GM12865 (cell line): ENCODE measurements around the gene MAPK8IP1.

ENCODE experiments used
- DNase-seq: peaks from one replicate; pipeline ENCODE4 v3.0.0; 2010; ENCODE audit warnings: low read depth
- H3K4me3 ChIP-seq: 2 replicates; pipeline ENCODE4 v1.5.1; 2011; ENCODE audit warnings: mild to moderate bottlenecking, low read depth, low read length, control low read depth
- CTCF ChIP-seq: IDR thresholded peaks from 2 replicates; pipeline ENCODE4 v1.5.1; 2011; ENCODE audit warnings: low read length, control low read depth, low read depth, inconsistent platforms; ENCODE audit not compliant: insufficient read depth; ENCODE audit errors: missing control alignments

Gene MAPK8IP1

DNA sequence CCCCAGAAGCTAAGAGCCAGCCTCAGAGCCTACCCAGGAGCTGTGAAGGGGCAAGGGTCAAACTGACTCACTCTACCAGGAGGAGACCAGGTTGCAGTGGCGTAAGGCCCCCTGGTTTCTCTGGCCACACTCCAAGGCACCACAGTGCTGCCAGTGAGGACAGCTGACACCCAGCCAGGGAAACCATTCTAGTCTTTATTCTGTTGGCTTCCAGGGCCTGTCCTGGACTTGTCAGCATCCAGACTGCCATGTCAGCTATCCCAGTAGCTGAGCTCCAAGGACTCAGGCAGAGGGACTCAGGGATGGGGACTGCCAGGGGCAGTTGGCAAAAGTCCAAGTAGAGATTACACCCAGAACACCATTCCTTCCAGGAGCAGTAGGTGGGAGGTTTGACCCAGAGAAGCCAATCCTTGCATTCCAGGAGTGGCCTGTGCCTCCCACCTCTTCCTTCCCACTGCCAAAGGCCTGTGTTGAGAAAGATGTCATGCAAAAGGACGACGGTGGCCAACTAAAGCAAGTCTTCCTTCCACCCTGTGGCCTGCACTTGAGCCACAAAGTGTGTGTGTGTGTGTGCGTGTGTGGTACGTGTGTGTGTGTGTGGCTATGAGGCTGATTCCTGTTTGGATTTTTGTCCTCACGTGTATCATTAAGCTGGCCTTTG is 3.6 kb upstream of the MAPK8IP1 start:
- no peak for TF ChIP-seq CTCF
- no peak for DNase-seq
- H3K4me3 ChIP-seq = no peak overlapping the region

GRCh38 chr11:45884596-45885185 is 760 bp upstream of the MAPK8IP1 start:
- DNase-seq = no peak

GRCh38 chr11:45885921-45886721 is 670 bp downstream of the MAPK8IP1 start:
- DNase-seq = no peak
- H3K4me3 ChIP-seq = no peak overlapping the region
- TF ChIP-seq CTCF = no peak

More at GRCh38 chr11:45884596-45885185, 760 bp upstream of the MAPK8IP1 start:
- TF ChIP-seq CTCF = no peak
- H3K4me3 ChIP-seq = no peak overlapping the region

DNA sequence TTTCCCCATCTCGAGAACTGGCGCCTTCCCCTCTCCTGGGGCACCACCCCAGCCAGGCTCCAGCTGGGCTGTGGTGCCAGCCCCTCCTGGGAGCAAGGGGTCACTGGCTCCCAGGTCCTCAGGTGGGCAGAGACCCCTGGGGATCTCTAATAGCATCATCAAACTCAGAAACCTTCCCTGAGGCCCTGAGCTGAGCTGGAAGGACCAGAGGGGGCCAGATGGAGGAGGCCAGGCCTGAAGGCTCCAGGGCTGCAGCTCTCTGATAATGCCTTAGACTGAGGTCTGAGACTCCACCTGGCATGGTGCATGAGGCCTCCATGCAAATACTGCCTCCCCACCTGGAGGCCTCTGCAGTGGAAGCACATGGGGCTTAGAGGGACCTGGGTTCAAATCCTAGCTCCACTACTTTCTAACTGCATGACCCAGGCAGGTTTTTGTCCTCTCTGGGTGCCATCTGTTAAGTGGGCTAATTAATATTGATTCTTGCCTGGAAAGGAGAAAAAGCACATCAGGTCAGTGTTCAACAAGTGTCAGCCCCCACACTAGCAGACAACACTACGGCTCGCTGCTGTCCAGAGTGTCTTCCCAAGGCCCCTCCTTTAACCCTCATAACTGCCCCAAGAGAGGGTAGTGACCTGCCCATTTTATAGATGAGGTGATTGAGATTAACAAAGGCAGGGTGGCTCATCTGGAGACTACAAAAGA is 1.5 kb downstream of the MAPK8IP1 start:
- no peak for TF ChIP-seq CTCF
- H3K4me3 ChIP-seq = no peak overlapping the region
- DNase-seq = no peak

GRCh38 chr11:45887587-45887986 is 2.1 kb downstream of the MAPK8IP1 start:
- no peak for DNase-seq
- no peak for TF ChIP-seq CTCF
- H3K4me3 ChIP-seq = no peak overlapping the region

DNA sequence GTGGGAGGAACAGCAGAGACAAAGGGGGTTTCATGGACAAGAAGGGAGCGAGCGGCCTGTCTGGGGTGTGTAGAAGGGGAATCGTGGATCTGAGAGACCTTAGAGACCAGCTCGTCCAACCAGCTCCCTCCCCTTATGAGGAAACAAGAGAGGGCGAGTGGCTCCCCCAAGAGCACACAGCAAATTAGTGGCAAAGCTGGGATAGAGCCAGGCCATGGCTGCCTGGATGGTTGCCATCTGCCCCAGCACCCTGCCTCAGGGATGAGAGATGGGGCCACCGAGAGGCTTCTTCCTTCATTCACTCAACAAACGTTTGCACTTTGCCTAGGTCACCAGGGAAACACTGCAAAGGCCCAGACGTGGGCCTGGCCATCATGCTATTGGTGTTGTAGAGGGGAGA is 4.1 kb downstream of the MAPK8IP1 start:
- DNase-seq = no peak
- no peak for TF ChIP-seq CTCF
- H3K4me3 ChIP-seq = no peak overlapping the region
